ENCODE results near the gene NPC1.
"Not testable (repeated sequence)": the region's sequence is repeated elsewhere in the genome, so short reads cannot be mapped to it uniquely, and the experiment has no call there.

NPC1 gene

DNA sequence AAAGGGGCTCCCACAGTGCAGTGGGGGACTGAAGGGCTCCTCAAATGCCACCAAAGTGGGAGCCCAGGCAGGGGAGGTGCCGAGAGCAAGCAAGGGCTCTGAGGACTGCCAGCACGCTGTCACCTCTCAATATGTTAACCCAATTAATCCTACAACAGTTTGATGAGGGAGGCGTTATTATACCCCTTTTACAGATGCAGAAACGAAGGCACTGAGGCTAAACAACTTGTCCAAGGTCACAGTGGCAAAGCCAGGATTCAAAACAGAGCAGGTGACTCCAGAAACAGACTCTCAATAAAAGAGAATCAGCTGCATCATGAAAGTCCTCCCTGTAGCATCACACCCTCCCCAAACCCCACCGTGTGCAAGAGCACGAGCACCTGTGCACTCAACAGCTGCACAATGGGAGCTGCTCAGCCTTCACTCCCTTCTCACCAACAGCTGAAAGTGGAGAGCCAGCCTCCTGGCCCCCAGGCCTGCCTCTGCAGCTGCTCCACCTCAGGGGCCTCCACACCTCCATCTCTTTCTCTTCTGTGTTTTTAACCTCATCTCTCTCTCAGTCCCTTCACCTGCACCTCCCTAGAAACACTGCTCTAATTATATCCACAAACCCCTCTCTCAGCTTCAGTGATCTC lies 8.1 kb downstream of the NPC1 start:
- DNase-seq (ENCODE audit: extremely low read depth in 1 of 2, low read depth in 1 of 2), result no peak

DNA sequence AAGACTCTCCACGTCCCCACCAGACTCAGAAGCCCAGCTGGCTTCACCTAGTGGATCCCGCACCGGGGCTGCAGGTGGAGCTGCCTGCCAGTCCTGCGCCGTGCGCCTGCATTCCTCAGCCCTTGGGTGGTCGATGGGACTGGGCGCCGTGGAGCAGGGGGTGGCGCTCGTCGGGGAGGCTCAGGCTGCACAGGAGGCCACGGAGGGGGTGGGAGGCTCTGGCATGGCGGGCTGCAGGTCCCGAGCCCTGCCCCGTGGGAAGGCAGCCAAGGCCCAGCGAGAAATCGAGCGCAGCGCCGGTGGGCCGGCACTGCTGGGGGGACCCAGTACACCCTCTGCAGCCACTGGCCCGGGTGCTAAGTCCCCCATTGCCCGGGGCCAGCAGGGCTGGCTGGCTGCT lies 8.8 kb downstream of the NPC1 start:
- DNase-seq (ENCODE audit: extremely low read depth in 1 of 2, low read depth in 1 of 2), result not testable (repeated sequence)

DNA sequence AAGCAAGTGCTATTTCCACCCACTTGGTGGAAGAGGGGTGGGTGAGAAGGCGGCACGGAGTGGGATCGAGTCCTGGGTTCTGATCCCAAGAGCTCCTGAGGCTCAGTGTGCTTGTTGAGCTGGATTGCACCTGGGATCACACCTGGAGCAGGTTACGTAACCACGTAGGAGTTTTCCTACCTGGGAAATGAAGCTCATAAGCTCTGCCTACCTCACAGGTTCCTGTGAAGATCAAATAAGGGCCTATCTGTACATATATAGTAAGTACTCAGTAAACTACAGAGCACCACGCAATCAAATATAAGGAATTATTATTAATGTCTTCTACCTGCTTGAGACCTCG lies 11.0 kb downstream of the NPC1 start:
- DNase-seq (ENCODE audit: extremely low read depth in 1 of 2, low read depth in 1 of 2), result no peak

- no peak for DNase-seq (ENCODE audit: extremely low read depth in 1 of 2, low read depth in 1 of 2)
Measured at GRCh38 chr18:23574611-23575308, 11.5 kb downstream of the NPC1 start.

- DNase-seq (ENCODE audit: extremely low read depth in 1 of 2, low read depth in 1 of 2), result no peak
Measured at GRCh38 chr18:23573626-23574431, 12.5 kb downstream of the NPC1 start.

- no peak for DNase-seq (ENCODE audit: extremely low read depth in 1 of 2, low read depth in 1 of 2)
Measured at GRCh38 chr18:23573020-23573419, 13.3 kb downstream of the NPC1 start.

GRCh38 chr18:23572570-23572969 lies 13.7 kb downstream of the NPC1 start:
- DNase-seq (ENCODE audit: extremely low read depth in 1 of 2, low read depth in 1 of 2), result no peak

- no peak for DNase-seq (ENCODE audit: extremely low read depth in 1 of 2, low read depth in 1 of 2)
Measured at GRCh38 chr18:23572012-23572411, 14.3 kb downstream of the NPC1 start.

- no peak for DNase-seq (ENCODE audit: extremely low read depth in 1 of 2, low read depth in 1 of 2)
Measured at GRCh38 chr18:23570912-23571504, 15.3 kb downstream of the NPC1 start.

- no peak for DNase-seq (ENCODE audit: extremely low read depth in 1 of 2, low read depth in 1 of 2)
Measured at GRCh38 chr18:23569299-23570063, 16.8 kb downstream of the NPC1 start.

DNA sequence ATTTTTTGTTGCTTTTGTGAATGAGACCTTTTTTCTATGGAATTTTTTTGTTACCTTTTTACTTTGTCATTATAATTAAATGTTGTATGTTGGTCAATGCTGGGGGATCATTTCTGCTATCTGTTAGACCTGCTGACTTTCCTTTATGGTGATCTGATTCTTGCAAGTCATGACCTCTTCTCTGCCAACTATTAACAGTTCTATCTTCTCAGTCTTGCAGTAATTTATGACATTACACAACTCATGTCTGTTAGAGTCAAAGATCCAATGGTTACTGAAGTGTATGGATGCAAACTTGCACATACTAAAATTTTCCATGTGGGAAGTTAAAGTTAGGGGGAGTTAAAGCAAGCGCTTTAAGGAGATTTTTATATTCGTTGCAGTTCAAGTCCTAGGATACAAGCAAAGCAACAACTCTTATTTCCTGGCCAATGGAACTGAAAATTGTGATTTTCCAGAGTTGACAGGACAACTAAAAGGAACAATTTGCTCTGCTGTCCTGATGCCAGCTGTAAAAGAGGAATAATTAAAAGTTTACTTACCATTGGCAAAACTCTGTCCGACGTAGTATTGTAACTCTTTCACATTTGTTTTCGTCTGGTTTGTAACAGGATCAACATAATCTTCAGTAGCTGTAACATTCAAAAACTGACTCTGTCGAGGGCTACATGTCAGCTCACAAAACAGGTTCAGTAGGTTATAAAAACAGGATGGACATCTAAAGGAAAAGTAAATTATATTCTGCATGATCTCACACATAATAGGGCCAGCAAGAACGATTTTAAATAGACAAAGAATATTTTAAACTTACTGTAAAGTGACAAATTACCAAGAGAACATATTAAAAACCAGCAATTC lies 17.8 kb downstream of the NPC1 start:
- no peak for DNase-seq (ENCODE audit: extremely low read depth in 1 of 2, low read depth in 1 of 2)

DNA sequence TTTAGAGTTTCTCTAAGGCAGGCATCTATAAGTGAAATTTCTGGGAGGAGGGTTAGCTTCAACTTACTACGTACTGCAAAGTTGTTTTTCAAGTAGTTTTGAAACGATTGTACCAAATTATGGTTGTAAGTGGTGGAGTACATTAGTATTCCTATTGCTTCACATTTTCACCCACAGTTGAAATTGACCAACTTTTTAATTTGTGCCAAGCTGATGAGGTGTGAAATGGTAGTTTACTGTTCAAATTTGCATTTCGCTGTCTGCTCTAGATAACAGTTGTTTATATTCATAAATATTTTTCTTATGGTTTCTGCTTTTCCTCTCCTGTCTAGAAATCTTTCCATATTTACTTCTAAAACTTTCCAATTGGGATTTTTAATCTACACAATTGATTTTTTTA lies 18.6 kb downstream of the NPC1 start:
- no peak for DNase-seq (ENCODE audit: extremely low read depth in 1 of 2, low read depth in 1 of 2)

GRCh38 chr18:23565916-23566547 lies 20.3 kb downstream of the NPC1 start:
- no peak for DNase-seq (ENCODE audit: extremely low read depth in 1 of 2, low read depth in 1 of 2)

- DNase-seq (ENCODE audit: extremely low read depth in 1 of 2, low read depth in 1 of 2), result no peak
Measured at GRCh38 chr18:23563377-23564043, 22.8 kb downstream of the NPC1 start.

GRCh38 chr18:23560186-23560585 lies 26.1 kb downstream of the NPC1 start:
- DNase-seq (ENCODE audit: extremely low read depth in 1 of 2, low read depth in 1 of 2), result no peak

DNA sequence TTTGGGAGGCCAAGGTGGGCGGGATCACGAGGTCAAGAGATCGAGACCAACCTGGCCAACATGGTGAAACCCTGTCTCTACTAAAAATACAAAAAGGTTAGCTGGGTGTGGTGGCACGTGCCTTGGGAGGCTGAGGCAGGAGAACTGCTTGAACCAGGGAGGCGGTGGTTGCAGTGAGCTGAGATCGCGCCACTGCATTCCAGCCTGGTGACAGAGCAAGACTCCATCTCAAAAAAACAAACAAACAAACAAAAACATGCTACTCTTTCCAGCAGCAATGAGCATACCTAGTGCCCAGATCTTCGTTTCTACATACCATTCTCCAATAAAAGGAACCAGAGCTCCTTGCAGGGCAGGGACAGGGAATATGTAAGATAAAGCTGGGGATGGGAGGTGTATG lies 28.8 kb downstream of the NPC1 start:
- DNase-seq (ENCODE audit: extremely low read depth in 1 of 2, low read depth in 1 of 2), result not testable (repeated sequence)

- DNase-seq (ENCODE audit: extremely low read depth in 1 of 2, low read depth in 1 of 2), result no peak
Measured at GRCh38 chr18:23556145-23556780, 30.0 kb downstream of the NPC1 start.

- DNase-seq (ENCODE audit: extremely low read depth in 1 of 2, low read depth in 1 of 2), result no peak
Measured at GRCh38 chr18:23553887-23554286, 32.4 kb downstream of the NPC1 start.
